Epidermal melanocyte (primary cell): ENCODE results near the gene GRAMD1A.
A peak's percentile ranks its signal among the peaks of the same experiment; 100 is the strongest.
"Not testable (repeated sequence)": the region's sequence is repeated elsewhere in the genome, so short reads cannot be mapped to it uniquely, and the experiment has no call there.

Source experiments
- DNase-seq: peaks from one replicate; pipeline ENCODE4 v3.0.0; 2011; ENCODE audit warnings: low spot score; ENCODE audit not compliant: insufficient read length

GRAMD1A gene

GRCh38 chr19:35034588-35035382 is 34.7 kb downstream of the GRAMD1A start:
- no peak for DNase-seq

GRCh38 chr19:35037716-35038622 is 37.8 kb downstream of the GRAMD1A start:
- peak; percentile 83 for DNase-seq

GRCh38 chr19:35038623-35039512 is 38.7 kb downstream of the GRAMD1A start:
- no peak for DNase-seq

GRCh38 chr19:35039881-35040825 is 40.0 kb downstream of the GRAMD1A start:
- DNase-seq: no peak

GRCh38 chr19:35040826-35041547 is 40.9 kb downstream of the GRAMD1A start:
- peak; percentile 52 for DNase-seq

GRCh38 chr19:35041548-35042055 is 41.5 kb downstream of the GRAMD1A start, which contains the start of gene HPN:
Gene HPN, plus strand, starts transcription at chr19:35041721. Its CDS starts 786 bp downstream, at chr19:35042507.
- no peak for DNase-seq

- DNase-seq: no peak
Measured at GRCh38 chr19:35042056-35042730, 42.1 kb downstream of the GRAMD1A start.

GRCh38 chr19:35042954-35043604 is 43.0 kb downstream of the GRAMD1A start:
- no peak for DNase-seq

- DNase-seq: no peak
Measured at GRCh38 chr19:35043906-35044305, 43.8 kb downstream of the GRAMD1A start.

GRCh38 chr19:35044317-35045117 is 44.4 kb downstream of the GRAMD1A start:
- DNase-seq: peak; percentile 89

GRCh38 chr19:35045667-35046300 is 45.7 kb downstream of the GRAMD1A start:
- peak; percentile 61 for DNase-seq

- DNase-seq: no peak
Measured at GRCh38 chr19:35046461-35046860, 46.3 kb downstream of the GRAMD1A start.

- DNase-seq: no peak
Measured at GRCh38 chr19:35048911-35049411, 48.8 kb downstream of the GRAMD1A start.

GRCh38 chr19:35049456-35049855 is 49.3 kb downstream of the GRAMD1A start:
- DNase-seq: no peak

GRCh38 chr19:35050662-35051061 is 50.5 kb downstream of the GRAMD1A start:
- DNase-seq: not testable (repeated sequence)

- DNase-seq: not testable (repeated sequence)
Measured at GRCh38 chr19:35051268-35051667, 51.1 kb downstream of the GRAMD1A start.

GRCh38 chr19:35051796-35052195 is 51.7 kb downstream of the GRAMD1A start:
- DNase-seq: no peak
